Hepatocyte (in vitro differentiated cells): ENCODE data around the gene MSLN. TPM values are rescaled to one million over a fixed set of nuclear protein-coding genes. Genes with fewer than 3 reads are reported as not detected.

Source experiments
- DNase-seq: peaks from one replicate; pipeline ENCODE4 v3.0.0-alpha.2; 2016; ENCODE audit warnings: low spot score
- H2AFZ ChIP-seq: fragments of 200-600 bp; sonication (generic); 2 replicates; pipeline ENCODE4 v1.6.0; 2016; ENCODE audit warnings: antibody characterized with exemption, mild to moderate bottlenecking
- H3K27ac ChIP-seq: fragments of 200-600 bp; sonication (generic); 2 replicates; pipeline ENCODE4 v1.5.1; 2016; ENCODE audit warnings: mild to moderate bottlenecking
- H3K27me3 ChIP-seq: fragments of 200-600 bp; sonication (generic); 2 replicates; pipeline ENCODE4 v1.6.1; 2016
- H3K36me3 ChIP-seq: fragments of 200-600 bp; sonication (generic); replicated peaks from 2 replicates; pipeline ENCODE4 v1.5.1; 2016; ENCODE audit warnings: low read depth; ENCODE audit not compliant: insufficient read depth
- H3K4me1 ChIP-seq: fragments of 200-600 bp; sonication (generic); 2 replicates; pipeline ENCODE4 v1.5.1; 2016; ENCODE audit warnings: mild to moderate bottlenecking, moderate library complexity; ENCODE audit not compliant: insufficient read depth
- H3K4me2 ChIP-seq: fragments of 200-600 bp; sonication (generic); 2 replicates; pipeline ENCODE4 v1.6.0; 2016
- H3K4me3 ChIP-seq: fragments of 200-600 bp; sonication (generic); 2 replicates; pipeline ENCODE4 v1.5.1; 2016; ENCODE audit warnings: mild to moderate bottlenecking
- H3K79me2 ChIP-seq: fragments of 200-600 bp; sonication (generic); 2 replicates; pipeline ENCODE4 v1.6.0; 2017; ENCODE audit warnings: mild to moderate bottlenecking
- H3K9me2 ChIP-seq: fragments of 200-600 bp; sonication (generic); replicated peaks from 2 replicates; pipeline ENCODE4 v1.6.0; 2017; ENCODE audit warnings: mild to moderate bottlenecking; ENCODE audit not compliant: insufficient read depth
- H3K9me3 ChIP-seq: fragments of 200-600 bp; sonication (generic); 2 replicates; pipeline ENCODE4 v1.5.1; 2016; ENCODE audit warnings: low read depth, mild to moderate bottlenecking
- H4K20me1 ChIP-seq: fragments of 200-600 bp; sonication (generic); 2 replicates; pipeline ENCODE4 v1.6.0; 2016; ENCODE audit warnings: mild to moderate bottlenecking; ENCODE audit not compliant: insufficient read depth, poor library complexity, severe bottlenecking
- EZH2 ChIP-seq: fragments of 200-600 bp; sonication (generic); IDR thresholded peaks from 2 replicates; pipeline ENCODE4 v1.6.1; 2016; ENCODE audit warnings: antibody characterized with exemption, mild to moderate bottlenecking, borderline replicate concordance
- EZH2phosphoT487 ChIP-seq: fragments of 200-600 bp; sonication (generic); IDR thresholded peaks from one replicate; pipeline ENCODE4 v1.6.1; 2018; ENCODE audit warnings: antibody characterized with exemption, mild to moderate bottlenecking, low read depth, moderate library complexity; ENCODE audit not compliant: unreplicated experiment, severe bottlenecking
- WGBS: methylation state at CpG from one replicate; pipeline ENCODE4 v1.1.6; 2016; ENCODE audit warnings: low lambda C conversion rate; ENCODE audit errors: missing lambda C conversion rate; 5-methylcytosine and 5-hydroxymethylcytosine counted together
- polyA plus RNA-seq: library from polyadenylated mRNA; unstranded; fragments of >200 nt; fragmentation: Nextera tagmentation; extraction: Ambion mirVana; gene quantifications from 2 replicates; pipeline ENCODE4 v1.2.1, GENCODE V29; 2016
- total RNA-seq: library from RNA; depleted of rRNA; stranded (reverse); fragments of >200 nt; gene quantifications from 2 replicates; pipeline ENCODE4 v1.2.3, GENCODE V29; 2014
- TF ChIP-seq, protein P1 (sequence below): fragments of 200-600 bp; sonication (generic); IDR thresholded peaks from 2 replicates; pipeline ENCODE4 v1.5.1; 2016; ENCODE audit warnings: antibody characterized with exemption, mild to moderate bottlenecking; ENCODE audit not compliant: poor library complexity

The MSLN gene
- total RNA-seq: 2.4 and 2.5 TPM in 2 replicates
- polyA plus RNA-seq: 5.6 and 8.0 TPM in 2 replicates

DNA sequence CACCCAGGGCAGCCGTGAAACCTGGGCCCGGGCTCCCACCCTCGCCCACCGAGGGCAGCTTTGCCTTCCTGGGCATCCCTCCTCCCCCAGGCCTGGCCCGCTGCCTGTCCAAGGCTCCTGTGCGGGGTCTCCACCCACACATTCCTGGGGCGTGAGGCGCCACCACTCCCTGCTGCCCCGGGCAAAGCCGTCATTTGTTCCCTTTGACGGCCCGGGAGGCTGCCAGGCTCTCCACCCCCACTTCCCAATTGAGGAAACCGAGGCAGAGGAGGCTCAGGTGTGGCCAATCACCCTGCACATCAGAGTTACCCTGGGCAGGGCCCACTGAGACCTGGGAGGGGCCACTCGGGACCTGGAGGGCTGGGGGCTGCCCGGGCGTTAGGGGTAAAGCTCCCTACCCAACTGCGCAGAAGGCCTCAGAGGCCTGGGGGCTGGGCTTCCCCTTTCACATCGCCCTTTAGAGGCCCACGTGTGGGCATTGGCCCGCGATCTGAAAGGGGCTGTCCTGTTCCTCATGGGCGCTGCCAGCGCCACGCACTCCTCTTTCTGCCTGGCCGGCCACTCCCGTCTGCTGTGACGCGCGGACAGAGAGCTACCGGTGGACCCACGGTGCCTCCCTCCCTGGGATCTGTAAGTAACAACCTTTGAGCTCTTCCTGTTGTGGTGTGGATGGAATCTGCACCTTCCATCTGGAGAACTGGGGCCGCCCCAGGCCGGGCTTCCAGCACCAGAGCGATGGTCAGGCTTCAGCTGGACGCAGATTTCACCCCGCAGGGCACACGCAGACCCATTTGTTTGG, at the start of gene MSLN:
Gene MSLN, plus strand, starts transcription at position 190 of the 799 bp plus-strand sequence. CDS start 1,947 bp downstream, outside the sequence.
- TF ChIP-seq, protein P1, sequence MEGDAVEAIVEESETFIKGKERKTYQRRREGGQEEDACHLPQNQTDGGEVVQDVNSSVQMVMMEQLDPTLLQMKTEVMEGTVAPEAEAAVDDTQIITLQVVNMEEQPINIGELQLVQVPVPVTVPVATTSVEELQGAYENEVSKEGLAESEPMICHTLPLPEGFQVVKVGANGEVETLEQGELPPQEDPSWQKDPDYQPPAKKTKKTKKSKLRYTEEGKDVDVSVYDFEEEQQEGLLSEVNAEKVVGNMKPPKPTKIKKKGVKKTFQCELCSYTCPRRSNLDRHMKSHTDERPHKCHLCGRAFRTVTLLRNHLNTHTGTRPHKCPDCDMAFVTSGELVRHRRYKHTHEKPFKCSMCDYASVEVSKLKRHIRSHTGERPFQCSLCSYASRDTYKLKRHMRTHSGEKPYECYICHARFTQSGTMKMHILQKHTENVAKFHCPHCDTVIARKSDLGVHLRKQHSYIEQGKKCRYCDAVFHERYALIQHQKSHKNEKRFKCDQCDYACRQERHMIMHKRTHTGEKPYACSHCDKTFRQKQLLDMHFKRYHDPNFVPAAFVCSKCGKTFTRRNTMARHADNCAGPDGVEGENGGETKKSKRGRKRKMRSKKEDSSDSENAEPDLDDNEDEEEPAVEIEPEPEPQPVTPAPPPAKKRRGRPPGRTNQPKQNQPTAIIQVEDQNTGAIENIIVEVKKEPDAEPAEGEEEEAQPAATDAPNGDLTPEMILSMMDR: no peak
- TF ChIP-seq EZH2 (no peak), EZH2phosphoT487 (no peak)
- Histone ChIP-seq H4K20me1 (no peaks in the 10 kb centered on the region), H3K9me2 (no peaks in the 10 kb centered on the region), H3K4me2 (no peak within 1 kb of the TSS), H3K36me3 (no peaks in the 10 kb centered on the region), H3K4me1 (peaks cover 7% of the 10 kb centered on the region), H2AFZ (no peak within 1 kb of the TSS), H3K4me3 (no peak within 1 kb of the TSS), H3K27ac (peak within 1 kb of the TSS; percentile 46), H3K9me3 (no peaks in the 10 kb centered on the region), H3K27me3 (no peaks in the 10 kb centered on the region), H3K79me2 (no peaks in the 10 kb centered on the region)
- 82% methylated on average over 36 of the region's 37 CpGs for WGBS
- no peak for DNase-seq

DNA sequence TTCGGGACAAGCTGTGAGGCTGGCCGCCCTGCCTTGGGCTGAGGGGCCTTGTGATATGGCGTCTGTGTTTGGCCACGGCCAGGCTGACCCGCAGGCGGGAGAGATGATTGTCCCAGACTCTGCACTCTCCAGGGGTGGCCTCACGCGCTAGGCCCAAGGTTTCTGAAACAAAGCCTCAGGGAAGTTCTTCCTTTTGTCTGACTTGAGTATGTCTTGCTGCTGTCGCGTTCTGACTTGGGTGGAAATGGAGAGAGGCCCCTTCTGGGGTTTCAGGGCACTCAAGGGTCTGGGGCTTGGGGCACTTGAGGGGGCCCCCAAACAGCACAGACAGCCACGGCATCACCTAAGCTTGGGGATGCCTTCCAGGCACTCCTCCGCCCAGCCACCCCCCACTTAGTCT, 49.5 kb upstream of the MSLN start:
- Histone ChIP-seq H3K4me1 (peaks cover 10% of the 10 kb centered on the region), H3K27ac (no peak overlapping the region), H3K4me2 (no peak overlapping the region), H2AFZ (no peak overlapping the region), H3K27me3 (peaks cover 52% of the 10 kb centered on the region), H3K36me3 (no peaks in the 10 kb centered on the region), H3K79me2 (no peaks in the 10 kb centered on the region), H4K20me1 (no peaks in the 10 kb centered on the region), H3K4me3 (no peak overlapping the region), H3K9me2 (no peaks in the 10 kb centered on the region), H3K9me3 (no peaks in the 10 kb centered on the region)
- no peak for DNase-seq
- 84% methylated on average over 12 of the region's 12 CpGs for WGBS
- TF ChIP-seq EZH2 (no peak), EZH2phosphoT487 (no peak)
- TF ChIP-seq, protein P1: no peak

DNA sequence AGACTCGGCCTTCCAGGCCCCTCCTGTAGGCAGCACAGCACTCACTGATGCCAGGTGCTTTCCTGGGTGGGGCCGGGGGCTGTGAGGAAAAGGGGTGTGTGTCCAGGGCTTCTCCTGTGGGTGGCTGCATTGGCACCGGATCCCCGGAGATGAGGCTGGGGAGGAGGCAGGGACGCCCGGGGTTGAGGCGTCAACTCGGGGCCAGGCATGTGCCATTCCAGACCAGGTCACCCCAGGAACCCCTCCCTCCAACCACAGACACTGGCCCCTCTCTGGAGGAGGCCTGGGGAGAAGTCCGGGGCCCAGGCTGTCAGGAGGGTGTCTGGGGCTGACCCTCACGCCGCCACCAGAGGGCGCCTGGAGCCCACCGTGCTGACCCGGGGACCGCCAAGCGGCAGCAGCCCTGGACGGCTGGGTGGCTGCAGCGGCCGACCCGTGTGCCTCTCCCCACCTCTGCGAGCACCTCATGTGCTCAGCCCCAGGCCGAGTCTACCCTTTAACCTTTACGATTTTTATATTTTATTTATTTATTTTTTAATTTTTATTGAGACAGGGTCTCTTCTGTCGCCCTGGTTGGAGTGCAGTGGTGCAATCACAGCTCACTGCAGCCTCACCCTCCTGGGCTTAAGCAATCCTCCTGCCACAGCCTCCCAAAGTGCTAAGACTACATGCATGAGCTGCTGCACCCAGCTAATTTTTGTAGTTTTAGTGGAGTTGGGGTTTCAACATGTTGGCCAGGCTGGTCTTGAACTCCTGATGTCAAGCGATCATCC, 48.8 kb upstream of the MSLN start:
- Histone ChIP-seq H3K36me3 (no peaks in the 10 kb centered on the region), H3K27me3 (peaks cover 52% of the 10 kb centered on the region), H3K4me1 (peaks cover 11% of the 10 kb centered on the region), H3K9me2 (no peaks in the 10 kb centered on the region), H4K20me1 (no peaks in the 10 kb centered on the region), H3K79me2 (no peaks in the 10 kb centered on the region), H3K4me2 (no peak overlapping the region), H3K9me3 (no peaks in the 10 kb centered on the region), H2AFZ (no peak overlapping the region), H3K27ac (no peak overlapping the region), H3K4me3 (no peak overlapping the region)
- WGBS: 19% methylated on average over 20 of the region's 25 CpGs
- peak; percentile 85 for DNase-seq
- TF ChIP-seq EZH2phosphoT487 (no peak), EZH2 (no peak)
- TF ChIP-seq, protein P1: peak; percentile 85
